Subcutaneous adipose tissue (tissue), 4 donors: ENCODE measurements around the gene CEND1. TPM values are rescaled to one million over a fixed set of nuclear protein-coding genes. Genes with fewer than 3 reads are reported as not detected.

ENCODE experiments used
- CTCF ChIP-seq: fragments of 450-650 bp; IDR thresholded peaks from one replicate; pipeline ENCODE4 v1.5.1; 2016; ENCODE audit warnings: low read depth, mild to moderate bottlenecking, control low read depth, antibody characterized with exemption, moderate library complexity
- total RNA-seq, 4 donors: library from RNA; depleted of rRNA; stranded (reverse); fragments of >200 nt; gene quantifications; one replicate each; pipeline ENCODE4 v1.1.0, GENCODE V29; 2016

Gene CEND1
- total RNA-seq, 4 donors from 2014 or later = not detected

GRCh38 chr11:792535-792821, 2.6 kb upstream of the CEND1 start:
- no peak for TF ChIP-seq CTCF

GRCh38 chr11:791658-792534, 2.0 kb upstream of the CEND1 start:
- no peak for TF ChIP-seq CTCF

GRCh38 chr11:790721-791564, 1.1 kb upstream of the CEND1 start:
- no peak for TF ChIP-seq CTCF

GRCh38 chr11:788953-789940, 643 bp downstream of the CEND1 start:
- TF ChIP-seq CTCF = no peak

- no peak for TF ChIP-seq CTCF
Observed at GRCh38 chr11:788009-788640, 1.8 kb downstream of the CEND1 start.

GRCh38 chr11:787084-787675, 2.7 kb downstream of the CEND1 start:
- no peak for TF ChIP-seq CTCF
